Measurements from ENCODE around the gene DPPA4.
"Not testable (repeated sequence)": the region's sequence is repeated elsewhere in the genome, so short reads cannot be mapped to it uniquely, and the experiment has no call there.

Gene DPPA4, protein sequence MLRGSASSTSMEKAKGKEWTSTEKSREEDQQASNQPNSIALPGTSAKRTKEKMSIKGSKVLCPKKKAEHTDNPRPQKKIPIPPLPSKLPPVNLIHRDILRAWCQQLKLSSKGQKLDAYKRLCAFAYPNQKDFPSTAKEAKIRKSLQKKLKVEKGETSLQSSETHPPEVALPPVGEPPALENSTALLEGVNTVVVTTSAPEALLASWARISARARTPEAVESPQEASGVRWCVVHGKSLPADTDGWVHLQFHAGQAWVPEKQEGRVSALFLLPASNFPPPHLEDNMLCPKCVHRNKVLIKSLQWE

DNA sequence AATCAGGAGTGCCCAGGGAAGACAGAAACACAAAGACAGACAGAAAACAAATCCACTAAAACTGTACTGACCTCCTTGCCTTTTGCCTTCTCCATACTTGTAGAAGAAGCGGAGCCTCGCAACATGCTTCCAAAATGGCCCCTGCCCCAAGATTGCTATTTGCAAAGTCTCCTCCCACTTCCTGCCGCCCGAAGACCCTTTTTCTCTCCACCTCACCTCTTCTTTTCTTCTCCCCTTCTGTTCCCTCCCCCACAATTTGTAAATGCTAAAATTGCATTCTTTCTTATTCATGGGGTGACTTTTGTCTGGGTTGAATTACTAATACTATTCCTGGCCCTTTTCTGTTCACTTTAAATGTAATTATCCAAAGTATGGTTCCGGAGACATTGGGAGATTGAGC is at the start of gene DPPA4:
Gene DPPA4, minus strand, starts transcription at position 154 of the 400 bp plus-strand sequence. Its CDS starts 29 bp downstream, at position 125.
- DNase-seq (ENCODE audit: low spot score): no peak

DNA sequence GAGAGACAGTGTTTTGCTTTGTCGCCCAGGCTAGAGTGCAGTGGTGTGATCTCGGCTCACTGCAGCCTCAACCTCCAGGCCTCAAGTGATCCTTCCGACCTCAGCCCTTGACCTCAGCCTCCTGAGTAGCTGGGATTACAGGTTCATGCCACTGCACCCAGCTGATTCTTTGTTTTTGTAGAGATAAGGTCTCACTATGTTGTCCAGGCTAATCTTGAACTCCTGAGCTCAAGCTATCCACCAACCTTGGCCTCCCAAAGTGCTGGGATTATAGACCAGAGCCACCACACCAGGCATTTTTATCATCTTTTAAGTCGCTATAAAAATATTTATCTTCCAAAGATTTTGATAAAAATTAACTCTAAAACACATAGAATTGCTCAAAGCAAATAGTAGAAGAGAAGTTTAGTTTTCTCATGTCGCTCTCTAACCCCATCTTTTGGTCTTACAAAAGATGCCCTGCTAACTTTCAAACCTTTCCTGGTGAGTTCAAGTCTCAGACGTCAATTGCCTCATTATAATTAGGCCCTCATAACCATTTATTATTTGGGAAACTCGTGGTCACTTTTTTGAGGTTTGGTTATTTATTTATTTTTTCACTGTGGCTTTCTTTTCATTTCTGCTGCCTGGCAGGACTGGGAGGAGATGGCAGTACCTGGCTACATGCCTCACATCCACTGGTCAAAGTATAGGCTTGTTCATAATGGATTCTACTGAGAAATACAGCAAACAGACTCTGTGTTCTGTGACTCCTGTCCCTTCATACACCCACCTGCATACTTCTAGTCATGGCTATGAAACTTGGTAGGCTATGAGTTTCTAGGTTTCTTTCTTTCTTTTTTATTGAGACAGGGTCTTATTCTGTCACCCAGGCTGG is 48.3 kb upstream of the DPPA4 start:
- no peak for DNase-seq (ENCODE audit: low spot score)

DNA sequence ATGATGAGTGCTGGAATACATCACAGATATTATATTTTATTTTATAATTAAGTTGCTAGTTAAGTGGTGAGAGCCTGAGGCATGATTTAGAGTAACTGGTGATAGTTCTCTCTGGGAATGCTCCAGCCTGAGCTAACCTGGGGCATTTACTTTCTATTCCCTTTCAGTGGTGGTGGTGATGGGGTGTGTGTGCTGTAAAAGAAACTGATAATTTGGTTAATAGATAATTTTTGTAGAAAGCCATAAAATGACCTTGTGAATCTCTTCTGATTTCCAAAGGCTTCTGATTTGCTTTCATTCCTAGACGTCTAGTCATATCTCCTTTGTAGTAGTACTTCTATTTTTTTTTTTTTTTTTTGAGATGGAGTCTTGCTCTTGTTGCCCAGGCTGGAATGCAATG is 46.8 kb upstream of the DPPA4 start:
- DNase-seq (ENCODE audit: low spot score): no peak

DNA sequence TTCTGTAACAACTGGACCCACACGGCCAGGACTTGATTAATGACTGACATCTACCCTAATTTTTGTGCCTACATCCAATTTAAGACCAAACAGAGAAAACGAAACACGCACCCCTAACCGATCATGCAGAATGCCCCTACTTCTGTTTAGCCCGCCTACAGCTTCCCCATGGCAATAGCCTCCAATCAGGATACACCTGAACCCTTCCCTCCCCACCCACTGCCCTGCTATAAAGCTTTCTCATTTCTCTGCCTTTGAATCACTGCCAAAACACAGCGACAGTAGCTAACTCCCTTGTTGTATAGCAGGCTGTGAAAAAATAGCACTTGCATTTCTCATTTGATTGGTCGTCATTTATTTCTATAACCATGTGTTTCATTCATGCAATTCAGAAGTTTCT is 45.2 kb upstream of the DPPA4 start:
- DNase-seq (ENCODE audit: low spot score): no peak

DNA sequence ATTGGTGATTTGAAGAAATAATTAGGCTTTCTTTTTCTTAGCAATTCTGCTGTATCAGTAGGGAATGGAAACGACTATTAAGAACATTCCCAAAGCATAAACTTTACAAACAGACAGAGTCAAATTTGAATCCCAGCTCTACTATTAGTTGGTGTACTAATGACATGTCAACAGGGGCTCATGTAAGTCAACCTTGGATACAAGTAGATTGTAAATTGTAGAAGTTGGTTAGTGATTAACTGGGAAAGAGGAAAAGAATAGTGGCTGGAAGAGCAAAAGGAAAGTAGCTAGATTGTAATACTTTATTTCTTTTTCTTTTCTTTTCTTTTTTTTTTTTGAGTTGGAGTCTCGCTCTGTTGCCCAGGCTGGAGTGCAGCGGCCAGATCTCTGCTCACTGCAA is 38.6 kb upstream of the DPPA4 start:
- DNase-seq (ENCODE audit: low spot score): no peak

DNA sequence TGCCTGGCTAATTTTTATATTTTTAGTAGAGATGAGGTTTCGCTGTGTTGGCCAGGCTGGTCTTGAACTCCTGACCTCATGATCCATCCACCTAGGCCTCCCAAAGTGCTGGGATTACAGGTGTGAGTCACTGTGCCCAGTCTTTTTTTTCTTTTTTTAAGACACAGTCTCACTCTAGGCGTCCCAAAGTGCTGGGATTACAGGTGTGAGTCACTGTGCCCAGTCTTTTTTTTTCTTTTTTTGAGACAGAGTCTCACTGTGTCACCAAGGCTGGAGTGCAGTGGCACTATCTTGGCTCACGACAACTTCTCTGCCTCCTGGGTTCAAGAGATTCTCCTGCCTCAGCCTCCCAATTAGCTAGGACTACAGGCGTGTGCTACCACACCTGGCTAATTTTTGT is 37.1 kb upstream of the DPPA4 start:
- not testable (repeated sequence) for DNase-seq (ENCODE audit: low spot score)

DNA sequence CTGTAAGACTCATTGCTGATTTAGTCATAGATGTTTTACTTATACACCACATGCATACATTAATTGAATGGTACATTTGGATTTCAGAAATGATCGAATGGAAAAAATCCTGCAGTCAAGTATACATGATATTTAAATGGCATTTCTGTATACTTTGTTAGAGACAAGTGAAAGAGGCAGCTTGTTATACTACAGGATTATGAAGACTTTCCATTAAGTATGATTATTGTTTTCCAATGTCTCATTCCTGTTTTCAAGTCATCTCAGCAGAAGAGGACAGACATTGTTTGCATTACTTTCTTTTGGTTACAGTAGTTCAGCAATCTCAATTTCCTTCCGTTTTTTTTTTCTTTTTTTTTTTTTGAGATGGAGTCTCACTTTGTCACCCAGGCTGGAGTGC is 36.6 kb upstream of the DPPA4 start:
- DNase-seq (ENCODE audit: low spot score): no peak

DNA sequence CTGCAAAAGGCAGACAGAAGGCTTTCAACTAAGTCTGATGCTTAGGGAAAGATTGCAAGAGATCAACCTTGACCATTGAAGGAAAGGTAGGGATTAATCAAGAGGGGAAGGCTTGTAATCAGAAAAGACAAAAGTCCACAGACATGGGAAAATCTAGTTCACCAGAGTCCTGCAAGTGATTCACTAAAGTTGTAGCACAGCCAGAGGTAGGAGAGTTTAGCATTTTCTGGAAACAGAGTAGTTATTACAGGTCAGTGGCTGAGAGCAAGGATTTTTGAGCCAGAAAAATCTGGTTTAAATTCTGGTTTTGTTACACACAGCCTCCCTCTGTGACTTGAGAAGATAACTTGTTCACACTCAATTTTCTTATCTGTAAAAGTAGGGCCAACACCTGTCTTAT is 35.3 kb upstream of the DPPA4 start:
- DNase-seq (ENCODE audit: low spot score): no peak

DNA sequence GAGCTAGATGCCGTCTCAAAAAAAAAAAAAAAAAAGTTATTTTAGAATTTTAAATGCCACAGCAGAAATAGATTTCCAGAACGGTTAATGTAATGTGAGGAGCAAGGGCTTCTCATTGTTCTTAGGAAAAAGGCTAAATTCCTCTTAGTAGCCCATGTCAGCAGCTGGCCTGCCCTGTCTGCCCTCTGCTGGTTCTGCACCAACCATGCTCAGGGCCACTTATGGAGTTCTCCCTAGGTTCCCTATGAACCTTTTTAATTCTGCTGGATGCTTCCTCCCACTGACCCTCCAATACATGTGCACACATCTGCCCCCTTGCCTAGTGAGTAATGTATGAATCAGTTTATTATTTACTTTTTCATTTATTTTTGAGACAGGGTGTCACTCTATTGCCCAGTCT is 32.2 kb upstream of the DPPA4 start:
- no peak for DNase-seq (ENCODE audit: low spot score)

DNA sequence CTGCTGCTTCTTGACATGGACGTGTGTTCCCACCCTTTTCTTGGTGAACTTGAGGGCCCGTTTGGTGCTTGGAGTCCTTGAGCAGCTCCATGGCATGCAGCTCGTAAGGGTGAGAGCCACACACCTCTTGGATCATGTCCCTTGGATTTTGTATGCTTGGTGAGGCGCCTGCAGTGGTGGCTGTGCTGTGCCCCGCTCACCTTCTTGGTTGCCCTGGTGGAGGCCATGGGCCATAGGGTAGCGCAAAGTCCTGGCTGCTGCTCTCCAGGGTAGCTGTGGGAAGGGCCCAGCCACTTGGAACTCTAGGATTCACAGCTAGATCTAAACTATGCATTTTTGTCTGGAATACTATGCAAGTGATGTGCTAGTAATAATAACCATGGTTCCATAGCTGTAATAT is 26.7 kb upstream of the DPPA4 start:
- DNase-seq (ENCODE audit: low spot score): no peak

DNA sequence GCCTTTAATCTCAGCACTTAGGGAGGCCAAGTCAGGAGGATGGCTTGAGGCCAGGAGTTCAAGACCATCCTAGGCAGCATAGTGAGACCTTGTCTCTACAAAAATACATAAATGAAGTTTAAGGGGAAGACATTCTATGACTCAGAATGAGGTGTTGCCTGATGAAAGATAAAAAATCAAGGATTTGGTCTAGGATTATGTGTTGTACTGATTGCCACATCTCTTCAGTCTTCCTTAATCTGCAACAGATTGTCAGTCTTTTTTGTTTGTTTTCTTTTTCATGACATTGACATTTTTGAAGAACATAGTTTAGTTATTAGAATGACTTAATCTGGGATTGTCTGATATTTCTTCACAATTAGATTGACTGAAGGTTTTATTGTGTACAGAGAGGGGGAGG is 26.3 kb upstream of the DPPA4 start:
- no peak for DNase-seq (ENCODE audit: low spot score)

DNA sequence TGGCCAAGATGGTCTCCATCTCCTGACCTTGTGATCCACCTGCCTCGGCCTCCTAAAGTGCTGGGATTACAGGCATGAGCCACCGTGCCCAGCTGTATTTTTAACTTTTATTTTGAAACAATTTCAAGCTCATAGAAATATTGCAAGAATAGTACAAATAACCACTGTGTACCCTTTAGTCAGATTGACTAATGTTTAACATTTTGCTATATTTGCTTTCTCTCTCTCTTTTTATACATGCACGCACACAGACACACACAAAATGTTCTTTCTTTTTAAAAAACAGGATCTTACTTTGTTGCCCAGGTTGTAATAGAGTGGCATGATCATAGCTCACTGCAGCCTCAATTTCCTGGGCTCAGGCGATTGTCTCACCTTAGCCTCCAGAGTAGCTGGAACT is 25.5 kb upstream of the DPPA4 start:
- no peak for DNase-seq (ENCODE audit: low spot score)

DNA sequence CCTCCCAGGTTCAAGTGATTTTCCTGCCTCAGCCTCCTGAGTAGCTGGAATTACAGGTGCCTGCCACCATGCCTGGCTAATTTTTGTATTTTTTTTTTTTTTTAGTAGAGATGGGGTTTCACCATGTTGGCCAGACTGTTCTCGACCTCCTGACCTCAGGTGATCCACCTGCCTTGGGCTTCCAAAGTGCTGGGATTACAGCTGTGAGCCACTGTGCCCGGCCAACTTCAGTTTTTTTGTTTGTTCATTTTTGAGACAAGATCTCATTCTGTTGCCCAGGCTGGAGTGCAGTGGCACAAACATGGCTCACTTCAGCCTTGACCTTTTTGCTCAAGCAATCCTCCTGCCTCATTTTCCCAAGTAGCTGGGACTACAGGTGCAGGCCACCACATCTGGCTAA is 21.5 kb upstream of the DPPA4 start:
- not testable (repeated sequence) for DNase-seq (ENCODE audit: low spot score)

DNA sequence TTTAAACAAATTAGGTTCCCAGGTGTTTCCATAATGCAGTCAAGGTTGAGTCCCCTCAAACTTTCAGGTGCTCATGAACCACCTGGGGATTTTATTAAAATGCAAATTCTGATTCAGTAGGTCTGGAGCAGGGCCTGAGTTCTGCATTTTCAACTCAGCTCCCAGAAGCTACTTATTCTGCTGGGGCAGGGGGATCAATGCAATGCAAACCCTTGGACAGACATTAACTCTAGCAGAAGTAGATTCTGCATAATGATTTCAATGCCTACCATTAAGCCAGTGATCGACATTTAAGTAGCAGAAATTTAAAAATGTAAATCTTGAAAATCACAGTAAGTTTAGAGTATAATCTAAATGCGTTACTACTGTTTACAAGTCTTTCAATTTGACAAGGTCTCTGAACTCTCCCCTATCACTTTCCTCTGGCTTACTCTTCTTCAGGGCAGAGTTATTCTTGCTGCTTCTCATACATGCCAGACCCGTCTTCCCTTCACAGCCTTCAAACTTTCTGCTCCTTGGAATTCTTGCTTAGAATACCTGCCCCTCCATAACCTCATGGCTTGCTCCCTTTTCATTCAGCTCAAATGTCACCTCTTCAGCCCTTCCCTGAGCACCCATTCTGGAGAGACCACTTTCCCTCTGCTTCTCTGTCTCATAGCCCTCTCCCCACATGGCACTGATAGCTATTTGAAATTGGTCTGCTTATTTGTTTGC is 19.3 kb upstream of the DPPA4 start:
- no peak for DNase-seq (ENCODE audit: low spot score)

DNA sequence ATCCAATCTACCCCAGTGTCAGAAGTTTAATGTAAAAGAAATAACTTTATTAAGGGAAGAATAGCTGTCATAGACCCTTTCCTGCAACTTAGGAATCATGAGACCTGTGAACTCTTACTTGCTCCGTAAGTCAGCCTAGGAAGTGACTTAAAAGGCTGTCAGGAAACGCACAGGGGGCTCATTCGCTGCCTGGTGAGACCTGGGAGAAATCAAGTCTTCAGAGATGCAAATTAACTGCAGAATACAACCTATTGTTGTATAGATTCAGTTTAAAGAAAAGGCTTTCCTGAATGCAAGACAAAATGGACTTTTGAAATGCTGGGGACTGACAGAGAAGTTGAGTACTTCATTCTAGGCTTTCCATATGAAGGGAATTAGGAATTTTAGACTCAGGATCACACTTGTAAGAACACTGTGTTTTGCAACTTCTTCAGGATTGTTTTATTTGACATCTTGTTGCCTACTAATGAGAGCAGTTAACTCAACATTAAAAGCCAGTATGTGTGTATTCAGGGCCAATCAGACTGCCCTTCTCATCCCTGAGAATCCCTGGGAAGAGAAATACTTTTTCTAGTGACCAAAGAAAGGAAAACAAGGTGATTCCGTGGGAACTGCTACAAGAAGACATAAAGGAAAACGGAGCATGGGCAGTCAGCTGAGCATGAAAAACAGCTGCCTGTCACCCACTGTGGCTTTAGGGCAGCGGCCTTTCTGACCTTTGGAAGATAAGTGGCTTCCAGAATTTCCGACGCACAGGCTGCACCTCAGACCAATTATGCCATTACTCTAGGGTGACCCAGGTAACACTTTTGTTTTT is 18.5 kb upstream of the DPPA4 start:
- no peak for DNase-seq (ENCODE audit: low spot score)

DNA sequence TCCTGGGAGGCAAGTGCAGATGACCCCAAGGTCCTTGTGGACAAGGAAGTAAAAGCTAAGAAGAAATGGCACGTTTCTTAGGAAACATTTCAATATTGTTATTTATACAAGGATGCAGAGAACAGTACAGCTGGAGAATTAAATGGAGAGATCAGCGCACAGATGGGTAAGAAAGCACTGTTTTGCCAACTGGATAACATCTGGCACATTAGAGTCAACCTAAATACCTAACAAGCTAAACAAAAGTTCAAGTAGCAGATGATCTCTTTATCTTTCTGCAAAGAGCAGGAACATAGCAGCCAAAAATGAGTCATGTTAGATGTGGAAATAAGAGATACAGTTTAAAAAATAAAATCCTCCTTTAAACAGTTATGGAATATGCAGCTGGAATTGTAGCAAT is 15.7 kb upstream of the DPPA4 start:
- DNase-seq (ENCODE audit: low spot score): no peak

DNA sequence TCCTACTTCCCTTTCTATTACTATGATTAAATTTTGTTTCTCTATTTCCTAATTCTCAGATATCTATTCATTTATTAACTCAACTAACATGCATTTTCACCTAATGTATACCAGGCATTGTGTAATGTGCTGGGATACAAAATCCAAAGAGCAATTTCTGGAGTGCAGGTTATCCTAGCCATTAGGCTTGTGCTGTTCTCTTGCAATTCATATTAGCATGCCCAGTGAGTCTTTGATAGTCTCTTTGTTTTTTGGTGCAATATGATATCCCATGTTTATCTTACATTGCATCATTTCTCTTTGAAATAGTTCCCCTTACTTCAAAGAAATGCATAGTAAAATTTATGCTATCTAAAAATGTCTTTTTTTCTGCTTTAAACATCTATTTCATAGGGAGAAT is 13.9 kb upstream of the DPPA4 start:
- no peak for DNase-seq (ENCODE audit: low spot score)

DNA sequence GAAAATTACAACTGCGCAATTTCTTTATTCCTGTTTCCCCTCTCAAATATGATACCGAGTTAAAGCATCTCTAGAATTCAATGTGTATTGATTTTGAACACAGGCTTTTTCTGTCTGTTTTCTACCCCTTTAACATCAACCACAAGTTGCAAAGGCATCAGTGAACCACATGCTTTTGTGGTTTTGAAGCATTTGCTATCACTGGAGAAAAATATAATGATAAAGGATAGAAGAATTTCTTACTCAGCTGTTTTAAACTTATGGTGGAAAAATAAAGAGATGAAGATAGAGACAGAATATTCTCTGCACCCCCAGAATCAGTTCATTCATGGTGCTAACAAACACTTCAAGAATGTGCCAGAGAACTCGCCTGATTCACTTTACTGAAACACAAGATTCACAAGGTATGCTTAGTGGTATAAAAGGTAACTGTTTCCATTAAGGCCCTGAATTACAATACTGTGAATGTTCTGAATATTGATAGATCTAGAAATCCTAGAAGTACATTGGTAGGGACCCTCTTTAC is 9.5 kb upstream of the DPPA4 start:
- DNase-seq (ENCODE audit: low spot score): no peak

DNA sequence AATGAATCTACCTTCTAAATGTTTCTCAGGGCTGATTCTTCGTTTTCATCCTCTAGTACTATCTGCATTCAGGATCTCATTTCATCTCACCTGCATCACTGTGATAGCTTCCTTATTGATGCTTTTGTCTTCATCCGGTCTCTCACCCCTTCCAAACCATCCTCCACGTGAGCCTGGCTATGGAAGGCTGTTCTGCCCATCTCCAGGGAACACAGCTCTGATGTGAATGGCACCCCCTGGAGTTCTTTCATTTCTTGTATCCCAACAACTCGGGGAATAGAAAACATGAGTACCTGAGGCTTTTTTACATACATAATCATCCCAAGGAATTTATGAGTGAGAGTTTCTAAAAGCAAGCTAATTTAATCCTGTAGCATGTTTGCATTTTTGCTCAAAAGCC is 8.8 kb upstream of the DPPA4 start:
- no peak for DNase-seq (ENCODE audit: low spot score)

DNA sequence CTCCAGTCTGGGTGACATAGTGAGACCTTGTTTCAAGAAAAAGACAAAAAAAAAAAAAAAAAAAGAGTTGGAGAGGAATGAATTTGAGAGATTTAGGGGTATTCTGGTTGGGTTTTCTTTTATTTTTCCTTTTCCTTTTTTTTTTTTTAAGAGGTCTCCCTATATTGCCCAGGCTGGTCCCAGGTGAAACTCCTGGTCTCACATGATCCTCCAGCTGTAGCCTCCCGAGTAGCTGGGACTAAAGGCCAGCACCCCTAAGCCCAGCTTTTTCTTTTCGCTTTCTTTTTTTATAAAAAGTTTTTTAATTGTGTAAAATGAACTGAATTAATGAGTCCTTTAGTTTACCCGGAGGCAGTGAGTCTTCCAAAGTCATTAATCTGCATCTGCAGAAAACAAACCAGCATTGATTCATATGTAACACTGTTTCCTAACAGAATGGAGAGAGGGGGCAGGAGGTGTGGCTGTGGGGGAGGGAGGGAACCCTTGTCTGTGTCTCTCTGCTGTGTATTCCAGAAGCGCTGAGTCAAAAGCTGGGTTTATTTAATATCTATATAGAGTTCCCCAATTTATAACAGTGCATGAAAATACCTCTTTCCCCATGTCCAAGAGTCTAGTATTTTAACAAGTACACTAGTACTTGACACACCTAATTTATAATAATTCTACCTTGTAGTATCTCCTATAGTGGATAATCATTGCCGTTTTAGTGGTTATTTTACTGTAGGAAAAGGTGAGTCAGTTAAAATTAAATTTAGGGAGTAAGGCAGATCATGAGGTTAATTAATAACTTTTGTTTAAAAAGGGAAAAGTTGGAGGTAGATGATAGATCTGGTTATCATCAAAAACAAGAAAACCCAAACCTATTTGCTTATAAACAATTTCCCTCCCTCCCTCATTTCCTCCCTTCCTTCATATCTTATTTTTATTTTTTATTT is 2.6 kb upstream of the DPPA4 start:
- DNase-seq (ENCODE audit: low spot score): no peak

DNA sequence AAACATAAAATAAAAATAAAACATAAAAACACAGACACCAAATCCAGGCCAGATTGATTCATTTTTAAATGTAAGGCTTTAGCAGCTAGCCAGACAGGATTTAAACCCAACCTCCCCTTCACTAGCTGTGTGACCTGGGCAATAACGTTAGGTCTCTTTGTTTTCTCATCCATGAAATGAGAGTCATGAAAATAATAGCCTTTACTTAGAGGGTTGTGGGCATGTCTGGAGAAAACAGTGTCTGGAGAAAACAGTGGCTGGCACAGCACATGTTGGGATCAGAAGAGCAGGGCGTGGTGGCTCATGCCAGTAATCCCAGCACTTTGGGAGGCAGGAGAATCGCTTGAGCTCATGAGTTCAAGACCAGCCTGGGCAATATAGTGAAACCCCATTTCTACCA is 1.9 kb upstream of the DPPA4 start:
- no peak for DNase-seq (ENCODE audit: low spot score)

Data from SW480 (cell line).